ENCODE results near the gene TMEM200C.

GRCh38 chr18:5944448-5944847 is 49.1 kb upstream of the TMEM200C start:
- TF ChIP-seq REST (IDR thresholded peaks at IDR 0.05; ENCODE audit: low read depth) (no peak), TCF12 (IDR thresholded peaks at IDR 0.05; ENCODE audit: low read depth) (no peak), EGR1 (IDR thresholded peaks at IDR 0.05) (no peak), TEAD4 (IDR thresholded peaks at IDR 0.05) (no peak), RAD21 (IDR thresholded peaks at IDR 0.05; ENCODE audit: low read depth) (no peak), EP300 (IDR thresholded peaks at IDR 0.05; ENCODE audit: borderline replicate concordance) (no peak), FOXM1 (IDR thresholded peaks at IDR 0.05; ENCODE audit: borderline replicate concordance, low read depth) (no peak), NFIC (IDR thresholded peaks at IDR 0.05) (no peak), USF1 (IDR thresholded peaks at IDR 0.05) (no peak), TAF1 (IDR thresholded peaks at IDR 0.05; ENCODE audit: low read depth) (no peak), CEBPB (IDR thresholded peaks at IDR 0.05) (no peak)
